Suprapubic skin (tissue), 4 donors: ENCODE measurements around the gene ITSN1. TPM values are rescaled to one million over a fixed set of nuclear protein-coding genes. Genes with fewer than 3 reads are reported as not detected.
"Not testable (repeated sequence)": the region's sequence is repeated elsewhere in the genome, so short reads cannot be mapped to it uniquely, and the experiment has no call there.

ENCODE experiments used
- DNase-seq, 2 donors: peaks; one replicate each; pipeline ENCODE4 v3.0.0-alpha.2; 2019; ENCODE audit warnings: low spot score in 2 of 2
- H3K27ac ChIP-seq: fragments of 200-600 bp; sonication (generic); one replicate; pipeline ENCODE4 v1.5.1; 2019
- H3K27me3 ChIP-seq: fragments of 200-600 bp; sonication (generic); one replicate; pipeline ENCODE4 v1.5.1; 2019
- H3K36me3 ChIP-seq: fragments of 200-600 bp; sonication (generic); one replicate; pipeline ENCODE4 v1.5.1; 2019
- H3K4me1 ChIP-seq: fragments of 200-600 bp; sonication (generic); one replicate; pipeline ENCODE4 v1.5.1; 2019
- H3K4me3 ChIP-seq: fragments of 200-600 bp; sonication (generic); one replicate; pipeline ENCODE4 v1.5.1; 2019; ENCODE audit warnings: mild to moderate bottlenecking
- H3K9me3 ChIP-seq: fragments of 200-600 bp; sonication (generic); one replicate; pipeline ENCODE4 v1.5.1; 2019
- CTCF ChIP-seq, 2 donors: fragments of 200-600 bp in 1 of 2; fragments of 450-650 bp in 1 of 2; sonication (generic) in 1 of 2; IDR thresholded peaks; one replicate each; pipeline ENCODE4 v1.5.1; 2016 to 2019; ENCODE audit warnings: antibody characterized with exemption in 2 of 2, mild to moderate bottlenecking in 1 of 2, moderate library complexity in 1 of 2
- EP300 ChIP-seq: sonication (generic); formaldehyde crosslinking; IDR thresholded peaks from one replicate; pipeline ENCODE4 v1.6.1; 2017; ENCODE audit warnings: antibody characterized with exemption
- POLR2A ChIP-seq, 2 donors: fragments of 450-650 bp; IDR thresholded peaks; one replicate each; pipeline ENCODE4 v1.6.1; 2017; ENCODE audit warnings: antibody characterized with exemption in 2 of 2, mild to moderate bottlenecking in 2 of 2, moderate library complexity in 2 of 2
- POLR2AphosphoS5 ChIP-seq, 3 donors: sonication (generic); formaldehyde crosslinking; IDR thresholded peaks; one replicate each; pipeline ENCODE4 v1.6.1; 2017; ENCODE audit warnings: antibody characterized with exemption in 3 of 3
- WGBS: methylation state at CpG from one replicate; pipeline ENCODE4 v1.1.5; 2018; 5-methylcytosine and 5-hydroxymethylcytosine counted together
- total RNA-seq, 4 donors: library from RNA; depleted of rRNA; stranded (reverse); fragments of >200 nt; gene quantifications; one replicate each; pipeline ENCODE4 v1.1.0, GENCODE V29; 2016

ITSN1 gene
- total RNA-seq, 4 donors from 2014 or later = 23.8 to 53.3 (median 35.2) TPM

GRCh38 chr21:33860332-33860879, 218.1 kb downstream of the ITSN1 start:
- WGBS = 94% methylated on average over 8 of the region's 8 CpGs
- peaks cover 9% of the 10 kb centered on the region for H3K4me1 ChIP-seq
- no peak for TF ChIP-seq CTCF (IDR thresholded peaks at IDR 0.05)
- TF ChIP-seq POLR2AphosphoS5 (IDR thresholded peaks at IDR 0.05) = no peak
- TF ChIP-seq POLR2A (IDR thresholded peaks at IDR 0.05) = no peak
- TF ChIP-seq EP300 = no peak

GRCh38 chr21:33861125-33861524, 218.8 kb downstream of the ITSN1 start:
- no peak for TF ChIP-seq POLR2AphosphoS5 (IDR thresholded peaks at IDR 0.05)
- TF ChIP-seq CTCF (IDR thresholded peaks at IDR 0.05) = no peak
- WGBS = 99% methylated on average over 3 of the region's 3 CpGs
- no peak for DNase-seq
- Histone ChIP-seq H3K9me3 (no peaks in the 10 kb centered on the region), H3K36me3 (no peaks in the 10 kb centered on the region), H3K4me3 (no peak overlapping the region), H3K4me1 (peaks cover 9% of the 10 kb centered on the region), H3K27me3 (no peaks in the 10 kb centered on the region), H3K27ac (no peak overlapping the region)

More at GRCh38 chr21:33860332-33860879, 218.1 kb downstream of the ITSN1 start:
- Histone ChIP-seq H3K4me3 (no peak overlapping the region), H3K9me3 (no peaks in the 10 kb centered on the region), H3K27ac (no peak overlapping the region), H3K36me3 (no peaks in the 10 kb centered on the region), H3K27me3 (no peaks in the 10 kb centered on the region)
- DNase-seq = no peak

- not testable (repeated sequence) for H3K9me3 ChIP-seq, DNase-seq, H3K27ac ChIP-seq, H3K4me3 ChIP-seq, H3K4me1 ChIP-seq, H3K27me3 ChIP-seq, H3K36me3 ChIP-seq
- WGBS = 87% methylated on average over 8 of the region's 8 CpGs
These were observed 220.9 kb downstream of the ITSN1 start for GRCh38 chr21:33863191-33863590.

GRCh38 chr21:33864150-33864549, 221.8 kb downstream of the ITSN1 start:
- H3K27ac ChIP-seq = no peak overlapping the region
- WGBS = 91% methylated on average over 1 of the region's 1 CpG
- no peak for DNase-seq
- H3K36me3 ChIP-seq = no peaks in the 10 kb centered on the region
- no peaks in the 10 kb centered on the region for H3K9me3 ChIP-seq
- H3K4me3 ChIP-seq = no peak overlapping the region
- no peaks in the 10 kb centered on the region for H3K27me3 ChIP-seq
- H3K4me1 ChIP-seq = peaks cover 5% of the 10 kb centered on the region
- no peak for TF ChIP-seq POLR2AphosphoS5 (IDR thresholded peaks at IDR 0.05)
- TF ChIP-seq POLR2A (IDR thresholded peaks at IDR 0.05) = no peak
- TF ChIP-seq CTCF (IDR thresholded peaks at IDR 0.05) = no peak

GRCh38 chr21:33865176-33865575, 222.9 kb downstream of the ITSN1 start:
- H3K4me3 ChIP-seq = no peak overlapping the region
- no peaks in the 10 kb centered on the region for H3K36me3 ChIP-seq
- no peak for TF ChIP-seq POLR2A (IDR thresholded peaks at IDR 0.05)
- no peak for TF ChIP-seq CTCF (IDR thresholded peaks at IDR 0.05)
- no peak for TF ChIP-seq POLR2AphosphoS5 (IDR thresholded peaks at IDR 0.05)
- no peak for TF ChIP-seq EP300

GRCh38 chr21:33865996-33866575, 223.8 kb downstream of the ITSN1 start:
- Histone ChIP-seq H3K9me3 (no peaks in the 10 kb centered on the region), H3K4me3 (no peak overlapping the region), H3K27ac (peak overlapping the region; percentile 14), H3K4me1 (no peaks in the 10 kb centered on the region), H3K27me3 (no peaks in the 10 kb centered on the region), H3K36me3 (no peaks in the 10 kb centered on the region)
- TF ChIP-seq CTCF (IDR thresholded peaks at IDR 0.05) (no peak), EP300 (no peak), POLR2AphosphoS5 (IDR thresholded peaks at IDR 0.05) (no peak), POLR2A (IDR thresholded peaks at IDR 0.05) (no peak)
- no peak for DNase-seq
- WGBS = 67% methylated on average over 7 of the region's 8 CpGs

More at GRCh38 chr21:33865176-33865575, 222.9 kb downstream of the ITSN1 start:
- DNase-seq = no peak
- 86% methylated on average over 9 of the region's 9 CpGs for WGBS
- Histone ChIP-seq H3K27me3 (no peaks in the 10 kb centered on the region), H3K27ac (no peak overlapping the region), H3K9me3 (no peaks in the 10 kb centered on the region), H3K4me1 (no peaks in the 10 kb centered on the region)
